K562 (cell line): ENCODE results near the gene TUBA8. TPM values are rescaled to one million over a fixed set of nuclear protein-coding genes. Genes with fewer than 3 reads are reported as not detected.

ENCODE experiments used
- BRD9 ChIP-seq: fragments of 450-650 bp; IDR thresholded peaks from 2 replicates; pipeline ENCODE4 v1.6.1; 2018; ENCODE audit warnings: low read depth; ENCODE audit not compliant: partially characterized antibody
- CBX8 ChIP-seq: fragments of 200-600 bp; sonication (generic); IDR thresholded peaks from 2 replicates; pipeline ENCODE4 v1.6.1; 2012; ENCODE audit warnings: borderline replicate concordance, mixed run types, low read depth, mild to moderate bottlenecking, moderate library complexity, mixed read lengths, low read length, control low read depth, inconsistent platforms; ENCODE audit not compliant: poor library complexity, severe bottlenecking; ENCODE audit errors: extremely low read depth
- DACH1 ChIP-seq: fragments of 450-650 bp; IDR thresholded peaks from 2 replicates; pipeline ENCODE4 v1.6.1; 2018; ENCODE audit not compliant: partially characterized antibody
- ETS1 ChIP-seq: conservative IDR thresholded peaks from 2 replicates; pipeline ENCODE4 v1.6.1; 2011; ENCODE audit warnings: low read depth, mild to moderate bottlenecking, low read length; ENCODE audit not compliant: control insufficient read depth
- GATAD2A ChIP-seq: fragments of 450-650 bp; IDR thresholded peaks from 2 replicates; pipeline ENCODE4 v1.6.1; 2017
- GTF2A2 ChIP-seq: IDR thresholded peaks from 2 replicates; pipeline ENCODE4 v1.6.1; 2016; ENCODE audit warnings: mild to moderate bottlenecking, missing genetic modification characterization, missing compliant biosample characterization
- HLTF ChIP-seq: fragments of 450-650 bp; IDR thresholded peaks from 2 replicates; pipeline ENCODE4 v1.6.1; 2016
- NR3C1 ChIP-seq: sonication (generic); formaldehyde crosslinking; IDR thresholded peaks from 2 replicates; pipeline ENCODE4 v1.8.1; 2022; ENCODE audit warnings: missing genetic modification reagents
- NR4A1 ChIP-seq, 2 experiments: fragments of 250-450 bp in 1 of 2; fragments of 450-650 bp in 1 of 2; sonication (Bioruptor Pico) in 1 of 2; IDR thresholded peaks; 2 replicates each; pipeline versions ENCODE4 v1.4.0 to v1.6.1; 2016 to 2020; ENCODE audit warnings: mild to moderate bottlenecking in 2 of 2, missing compliant biosample characterization in 1 of 2, missing genetic modification characterization in 1 of 2, moderate library complexity in 1 of 2
- RNF2 ChIP-seq: sonication (generic); IDR thresholded peaks from 2 replicates; pipeline ENCODE4 v1.6.1; 2016
- TRIM28 ChIP-seq: fragments of 450-650 bp; IDR thresholded peaks from 2 replicates; pipeline ENCODE4 v1.6.1; 2017
- ZBTB12 ChIP-seq: fragments of 250-450 bp; sonication (Bioruptor Pico); IDR thresholded peaks from 2 replicates; pipeline ENCODE4 v1.4.0; 2020
- ZNF197 ChIP-seq: fragments of 200-800 bp; sonication (Bioruptor generic); IDR thresholded peaks from 2 replicates; pipeline ENCODE4 v1.6.1; 2016; ENCODE audit warnings: low read depth, missing genetic modification characterization, missing compliant biosample characterization
- ZNF77 ChIP-seq: fragments of 250-450 bp; sonication (Bioruptor Pico); IDR thresholded peaks from 2 replicates; pipeline ENCODE4 v1.5.0; 2020
- polyA plus RNA-seq, 8 experiments: library from polyadenylated mRNA; depleted of rRNA in 4 of 8; stranded (reverse) in 5 of 8; unstranded in 3 of 8; fragments of >200 nt; fragmentation: Nextera tagmentation in 2 of 8; fragmentation: Illumina TruSeq in 1 of 8; extraction: Ambion mirVana in 2 of 8; extraction: Trizol in 1 of 8; gene quantifications; 2 replicates each; pipeline versions ENCODE4 v1.2.1 to v1.2.3, GENCODE V29; 2011 to 2014; ENCODE audit warnings: inconsistent platforms in 1 of 8, missing spikeins in 1 of 8
- total RNA-seq, 7 experiments: library from RNA; depleted of rRNA in 6 of 7; stranded (reverse); fragments of >200 nt in 6 of 7; fragmentation: Illumina TruSeq in 2 of 7; extraction: Trizol in 2 of 7; gene quantifications; 2 replicates each; pipeline versions ENCODE4 v1.2.1 to v1.2.3, GENCODE V29; 2011 to 2021; ENCODE audit warnings: low replicate concordance in 1 of 7

Gene TUBA8
- total and polyA plus RNA-seq, 9 of the 15 experiments (the other 6 are each of a cell fraction or from before 2014, with no cell fraction given): 0.07 to 1.1 (median 0.65) TPM

GRCh38 chr22:18114495-18114894, 3.9 kb downstream of the TUBA8 start (continued):
- no peak for TF ChIP-seq DACH1
- no peak for TF ChIP-seq RNF2
- no peak for TF ChIP-seq GTF2A2
- TF ChIP-seq GATAD2A: no peak
- no peak for TF ChIP-seq ZNF77 (CRISPR knock-in tag)
- no peak for TF ChIP-seq ZBTB12 (CRISPR knock-in tag)
- no peak for TF ChIP-seq NR4A1 (CRISPR knock-in tag; IDR thresholded peaks at IDR 0.05)
- no peak for TF ChIP-seq NR4A1 (tag; IDR thresholded peaks at IDR 0.05)
- TF ChIP-seq CBX8: no peak
- no peak for TF ChIP-seq HLTF
- no peak for TF ChIP-seq BRD9
- TF ChIP-seq NR3C1 (CRISPR knock-in tag): no peak
- no peak for TF ChIP-seq ETS1
- no peak for TF ChIP-seq TRIM28
- no peak for TF ChIP-seq ZNF197 (CRISPR knock-in tag)
